Iris pigment epithelial cell (primary cell): ENCODE results near the gene MORN3.
A peak's percentile ranks its signal among the peaks of the same experiment; 100 is the strongest.
"Not testable (repeated sequence)": the region's sequence is repeated elsewhere in the genome, so short reads cannot be mapped to it uniquely, and the experiment has no call there.

Experiments
- DNase-seq: peaks from one replicate; pipeline ENCODE4 v3.0.0-alpha.2; 2011; ENCODE audit warnings: low read depth

Gene MORN3, protein sequence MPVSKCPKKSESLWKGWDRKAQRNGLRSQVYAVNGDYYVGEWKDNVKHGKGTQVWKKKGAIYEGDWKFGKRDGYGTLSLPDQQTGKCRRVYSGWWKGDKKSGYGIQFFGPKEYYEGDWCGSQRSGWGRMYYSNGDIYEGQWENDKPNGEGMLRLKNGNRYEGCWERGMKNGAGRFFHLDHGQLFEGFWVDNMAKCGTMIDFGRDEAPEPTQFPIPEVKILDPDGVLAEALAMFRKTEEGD

DNA sequence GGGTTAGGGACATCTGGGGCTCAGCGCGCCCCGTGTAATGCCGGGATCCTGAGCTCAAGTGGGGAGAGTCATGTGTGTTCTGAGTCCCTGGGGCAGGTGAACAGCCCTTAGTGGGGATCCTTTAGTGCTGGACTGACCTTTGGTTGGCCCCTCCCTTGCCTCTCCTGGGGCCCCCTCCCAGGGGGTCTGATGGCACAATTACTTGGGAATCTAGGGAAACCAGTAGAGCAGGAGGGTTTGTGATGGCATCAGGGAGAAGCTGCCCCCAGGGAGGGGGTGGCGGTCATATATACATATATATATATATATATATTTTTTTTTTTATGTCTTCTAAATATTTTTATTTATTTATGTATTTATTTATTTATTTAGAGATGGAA is at the start of gene MORN3:
Gene MORN3, minus strand, starts transcription at position 134 of the 380 bp plus-strand sequence. CDS start 171 bp downstream, outside the sequence.
- no peak for DNase-seq

DNA sequence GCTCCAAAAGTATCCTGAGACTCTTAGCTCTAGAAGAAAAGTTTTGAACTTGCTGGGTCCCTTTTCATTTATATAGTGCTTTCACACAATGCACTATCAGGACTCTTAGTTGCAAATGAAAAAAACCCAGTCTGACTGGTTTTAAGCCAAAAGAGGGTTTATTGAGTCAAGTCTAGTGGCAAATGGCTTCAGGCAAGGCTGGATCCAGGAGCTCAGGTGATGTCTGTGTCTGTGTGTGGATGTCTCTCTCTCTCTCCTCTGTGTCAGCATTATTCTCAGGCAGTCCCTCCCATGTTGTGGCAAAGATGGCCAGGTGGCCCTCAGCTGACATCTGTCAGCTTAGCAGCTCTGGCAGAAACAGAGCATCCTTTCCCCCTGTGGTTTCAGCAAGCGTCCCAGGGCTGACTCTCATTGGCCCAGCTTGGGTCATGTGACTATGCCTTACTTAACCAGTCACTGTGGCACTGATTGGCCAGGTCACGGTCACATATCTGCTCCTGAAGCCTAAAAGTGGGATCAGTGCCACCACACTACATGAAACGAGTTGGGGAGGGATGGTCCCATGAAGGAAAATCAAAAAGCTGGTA is 49.3 kb upstream of the MORN3 start:
- no peak for DNase-seq

DNA sequence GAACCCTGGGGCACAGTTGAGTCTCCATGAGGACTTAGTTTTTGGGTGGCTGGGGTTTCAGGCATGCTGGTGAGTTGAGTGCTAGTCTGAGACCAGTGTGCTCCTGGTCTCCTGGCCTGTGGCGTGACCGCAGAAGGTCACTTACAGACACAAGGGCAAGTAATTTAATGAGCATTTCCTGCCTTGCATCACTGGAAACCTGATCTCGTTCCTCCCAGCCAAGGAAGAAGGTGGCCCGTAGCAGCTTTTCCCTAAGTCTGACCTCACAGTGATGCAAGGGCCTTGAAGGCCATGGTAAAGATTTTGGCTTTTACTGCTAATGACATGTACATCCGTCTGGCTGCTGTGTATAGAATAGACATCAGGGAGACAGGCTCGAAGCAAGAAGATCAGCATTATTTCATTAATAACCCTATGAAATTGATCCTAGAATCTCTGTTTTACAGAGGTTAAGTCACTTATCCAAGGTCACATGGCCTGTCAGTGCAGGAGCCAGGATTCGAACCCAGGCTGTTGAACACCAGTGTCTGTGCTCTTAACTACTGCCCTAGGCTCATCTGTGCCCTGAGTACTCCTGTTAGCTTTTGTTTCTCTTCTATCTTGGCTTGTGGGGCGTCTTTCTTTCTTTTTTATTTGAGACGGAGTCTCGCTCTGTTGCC is 47.7 kb upstream of the MORN3 start:
- DNase-seq = peak; percentile 99

DNA sequence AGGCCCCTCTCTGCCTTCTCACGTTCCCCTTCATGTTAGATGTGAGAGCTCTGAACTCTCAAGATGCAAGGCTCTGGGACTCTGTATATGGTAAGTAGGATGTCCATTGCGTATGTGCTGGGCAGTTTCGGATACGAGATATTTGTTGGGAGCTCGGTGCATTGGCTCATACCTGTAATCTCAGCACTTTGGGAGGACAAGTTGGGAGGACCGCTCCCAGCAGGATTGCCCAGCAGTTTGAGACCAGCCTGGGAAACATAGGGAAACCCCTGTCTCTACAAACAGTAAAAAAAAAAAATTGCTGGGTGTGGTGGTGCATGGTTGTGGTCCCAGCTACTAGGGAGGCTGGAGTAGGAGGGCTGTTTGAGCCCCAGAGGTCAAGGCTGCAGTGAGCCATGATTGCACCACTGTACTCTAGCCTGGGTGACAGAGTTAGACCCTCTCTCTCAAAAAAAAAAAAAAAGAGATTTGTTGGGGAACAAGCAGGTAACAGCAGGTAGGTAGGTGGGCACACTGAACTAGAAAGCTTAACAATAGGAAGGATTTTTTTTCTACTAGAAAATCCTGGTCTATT is 46.5 kb upstream of the MORN3 start:
- no peak for DNase-seq

DNA sequence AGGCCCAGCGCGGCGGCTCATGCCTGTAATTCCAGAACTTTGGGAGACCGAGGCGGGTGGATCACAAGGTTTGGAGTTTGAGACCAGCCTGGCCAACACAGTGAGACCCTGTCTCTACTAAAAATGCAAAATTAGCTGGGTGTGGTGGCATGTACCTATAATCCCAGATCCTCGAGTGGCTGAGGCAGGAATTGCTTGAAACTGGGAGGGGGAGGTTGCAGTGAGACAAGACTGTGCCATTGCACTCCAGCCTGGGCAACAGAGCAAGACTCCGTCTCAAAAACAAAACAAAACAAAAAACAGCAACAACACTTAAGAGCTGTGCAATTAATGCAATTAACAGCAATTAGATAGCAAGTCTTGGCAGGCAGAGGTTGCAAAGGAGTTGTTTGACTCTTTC is 45.6 kb upstream of the MORN3 start:
- not testable (repeated sequence) for DNase-seq

DNA sequence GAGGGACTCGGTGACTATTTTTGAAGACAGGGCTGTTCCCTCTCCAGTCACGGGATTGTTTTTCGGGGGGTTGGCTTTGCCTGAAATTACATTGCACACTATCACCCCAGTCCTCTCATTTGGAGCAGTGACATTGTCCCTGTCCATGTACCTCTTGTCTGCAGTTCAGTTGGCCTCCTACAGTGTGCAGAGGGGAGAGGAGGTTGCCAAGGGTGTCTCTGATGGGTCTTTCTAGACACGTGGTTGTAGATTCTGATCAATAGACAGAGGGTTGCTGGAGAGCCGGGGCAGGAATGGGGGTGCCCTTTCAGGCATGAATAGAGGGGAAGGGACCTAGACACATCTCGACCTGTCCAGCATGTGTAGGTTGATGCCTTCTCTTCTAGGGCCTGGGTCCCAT is 44.3 kb upstream of the MORN3 start:
- DNase-seq = no peak

DNA sequence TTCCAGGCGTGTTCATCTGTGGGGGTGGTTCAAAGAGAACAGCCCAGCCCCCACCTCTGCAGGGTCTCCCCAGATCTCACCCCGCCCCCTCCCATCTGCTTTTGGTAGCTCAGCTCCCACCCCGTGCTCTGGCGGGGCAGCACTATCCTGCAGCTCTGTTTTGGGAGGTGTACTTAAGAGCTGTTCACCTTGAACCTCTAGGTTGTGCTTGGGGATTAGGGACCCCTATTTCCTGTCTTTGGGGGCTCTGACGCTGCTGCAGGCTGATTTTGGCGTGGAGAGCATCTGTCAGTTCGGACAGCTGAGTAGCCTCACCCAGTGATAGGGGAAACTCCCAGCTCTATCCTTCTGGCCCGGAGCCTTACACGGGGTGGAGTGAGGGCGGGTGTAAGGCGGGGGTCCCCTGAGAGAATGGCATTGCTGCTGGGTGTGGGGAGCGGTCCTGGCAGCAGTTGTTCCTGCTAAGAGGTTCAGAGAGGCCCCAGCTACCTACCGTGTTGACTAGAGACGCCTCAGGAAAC is 43.9 kb upstream of the MORN3 start:
- peak; percentile 22 for DNase-seq

DNA sequence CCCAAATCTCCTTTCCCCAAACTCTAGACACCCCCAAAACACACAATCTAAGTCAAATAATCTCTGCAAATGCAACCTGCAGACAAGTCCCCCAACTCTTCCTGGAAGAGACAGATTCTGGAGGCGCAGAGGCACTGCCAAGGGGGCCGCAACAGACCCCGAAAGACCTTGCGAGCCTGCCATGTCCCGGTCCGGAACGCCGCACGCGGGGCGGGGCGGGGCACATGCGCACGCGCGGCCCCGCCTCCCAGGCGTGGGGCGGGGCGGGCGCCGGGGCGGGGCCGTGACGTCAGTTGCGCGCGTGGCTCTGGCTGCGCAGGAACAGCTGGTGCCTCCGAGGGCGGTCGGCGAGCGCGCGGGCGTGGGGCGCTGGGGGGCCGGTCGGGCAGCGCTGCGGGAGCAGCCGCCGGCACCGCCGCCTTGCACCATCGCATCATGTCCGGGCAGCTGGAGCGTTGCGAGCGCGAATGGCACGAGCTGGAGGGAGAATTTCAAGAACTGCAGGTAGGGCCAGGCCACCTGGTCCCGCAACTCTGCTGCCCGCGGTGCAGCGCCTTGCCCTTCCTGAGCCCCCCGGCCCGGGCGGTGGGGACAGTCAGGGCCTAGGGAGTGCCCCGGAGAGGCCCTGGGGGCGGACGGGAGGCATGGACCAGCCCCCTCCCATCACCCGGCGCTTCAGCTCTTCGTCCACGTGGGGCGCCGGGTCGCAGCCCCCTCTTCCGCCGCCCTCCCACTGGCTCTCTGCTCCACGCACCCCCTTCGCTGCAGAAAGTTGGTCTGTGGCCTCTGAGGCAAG is 43.2 kb upstream of the MORN3 start, which contains the start of gene TMEM120B:
Gene TMEM120B, plus strand, starts transcription at position 292 of the 796 bp plus-strand sequence. Its CDS starts 144 bp downstream, at position 436.
- DNase-seq = peak; percentile 69

DNA sequence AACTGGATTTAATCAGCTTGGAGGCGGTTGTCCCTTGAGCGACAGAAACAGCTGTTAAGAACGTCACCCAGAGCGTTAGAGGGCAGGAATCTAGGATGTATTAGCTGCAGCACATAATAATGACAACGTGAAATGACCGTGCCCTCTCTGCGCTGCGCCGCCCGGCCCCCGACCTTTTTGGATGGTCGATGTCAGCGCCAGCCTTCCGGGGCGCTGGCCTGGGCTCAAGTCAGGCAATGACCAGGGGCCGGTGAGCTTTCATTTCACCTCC is 42.7 kb upstream of the MORN3 start:
- DNase-seq = peak; percentile 28

DNA sequence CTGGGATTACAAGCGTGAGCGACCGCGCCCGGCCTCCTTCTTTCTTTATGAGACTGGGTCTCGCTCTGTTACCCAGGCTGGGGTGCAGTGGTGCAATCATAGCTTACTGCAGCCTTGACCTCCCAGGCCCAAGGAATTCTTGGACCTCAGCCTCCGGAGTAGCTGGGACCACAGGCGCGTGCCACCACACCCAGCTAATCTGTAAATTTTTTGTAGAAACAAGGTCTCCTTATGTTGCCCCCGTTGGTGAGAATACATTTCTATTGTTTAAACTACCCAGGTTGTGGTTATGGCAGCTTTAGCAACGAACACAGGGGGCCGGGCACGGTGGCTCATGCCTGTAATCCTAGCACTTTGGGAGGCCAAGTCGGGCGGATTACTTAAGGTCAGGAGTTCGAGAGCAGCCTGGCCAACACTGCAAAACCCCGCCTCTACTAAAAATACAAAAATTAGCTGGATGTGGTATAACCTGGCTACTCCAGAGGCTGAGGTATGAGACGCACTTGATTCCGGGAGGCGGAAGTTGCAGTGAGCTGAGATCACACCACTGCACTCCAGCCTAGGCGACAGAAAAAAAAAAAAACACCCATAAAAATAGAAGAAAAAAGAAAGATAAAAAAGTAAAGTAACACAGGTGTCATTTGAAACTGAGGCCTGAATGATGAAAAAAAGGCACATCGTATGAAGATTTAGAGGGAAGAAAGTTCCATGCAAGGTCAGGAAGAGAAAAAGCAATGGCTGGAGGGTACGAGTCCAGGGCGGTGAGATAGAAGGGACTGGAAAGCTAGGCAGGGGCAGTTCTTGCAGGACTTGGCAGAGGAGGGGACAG is 42.1 kb upstream of the MORN3 start:
- DNase-seq = peak; percentile 68

DNA sequence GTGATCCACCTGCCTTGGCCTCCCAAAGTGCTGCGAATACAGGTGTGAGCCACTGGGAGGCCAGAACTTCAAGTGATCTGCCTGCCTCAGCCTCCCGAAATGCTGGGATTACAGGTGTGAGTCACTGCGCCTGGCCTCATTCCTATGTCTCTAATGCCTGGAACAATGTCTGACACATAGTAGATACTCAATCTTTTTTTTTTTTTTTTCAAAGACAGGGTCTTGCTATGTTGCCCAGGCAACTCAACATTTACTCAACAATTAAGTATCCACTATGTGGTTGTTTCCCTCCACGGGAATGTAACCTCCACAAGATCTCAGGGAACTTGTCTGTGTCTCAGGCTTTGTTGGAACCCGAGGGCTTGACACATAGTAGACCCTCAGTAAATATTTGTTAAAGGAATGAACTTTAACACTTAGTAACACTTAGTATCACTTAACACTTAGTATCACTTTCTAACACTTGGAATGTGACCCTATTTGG is 40.1 kb upstream of the MORN3 start:
- DNase-seq = peak; percentile 79

DNA sequence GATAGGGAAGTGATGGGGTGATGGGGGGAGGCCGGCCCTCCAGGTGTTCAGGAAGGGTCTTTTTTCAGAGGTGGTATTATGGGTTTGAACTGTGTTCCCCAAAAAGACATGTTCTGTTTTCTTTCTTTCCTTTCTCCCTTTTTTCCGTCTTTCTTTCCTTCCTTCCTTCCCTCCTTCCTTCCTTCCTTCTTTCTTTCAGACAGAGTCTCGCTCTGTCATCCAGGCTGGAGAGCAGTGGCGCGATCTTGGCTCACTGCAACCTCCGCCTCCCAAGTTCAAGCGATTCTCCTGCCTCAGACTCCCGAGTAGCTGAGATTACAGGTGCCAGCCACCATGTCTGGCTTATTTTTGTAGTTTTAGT is 39.6 kb upstream of the MORN3 start:
- not testable (repeated sequence) for DNase-seq

DNA sequence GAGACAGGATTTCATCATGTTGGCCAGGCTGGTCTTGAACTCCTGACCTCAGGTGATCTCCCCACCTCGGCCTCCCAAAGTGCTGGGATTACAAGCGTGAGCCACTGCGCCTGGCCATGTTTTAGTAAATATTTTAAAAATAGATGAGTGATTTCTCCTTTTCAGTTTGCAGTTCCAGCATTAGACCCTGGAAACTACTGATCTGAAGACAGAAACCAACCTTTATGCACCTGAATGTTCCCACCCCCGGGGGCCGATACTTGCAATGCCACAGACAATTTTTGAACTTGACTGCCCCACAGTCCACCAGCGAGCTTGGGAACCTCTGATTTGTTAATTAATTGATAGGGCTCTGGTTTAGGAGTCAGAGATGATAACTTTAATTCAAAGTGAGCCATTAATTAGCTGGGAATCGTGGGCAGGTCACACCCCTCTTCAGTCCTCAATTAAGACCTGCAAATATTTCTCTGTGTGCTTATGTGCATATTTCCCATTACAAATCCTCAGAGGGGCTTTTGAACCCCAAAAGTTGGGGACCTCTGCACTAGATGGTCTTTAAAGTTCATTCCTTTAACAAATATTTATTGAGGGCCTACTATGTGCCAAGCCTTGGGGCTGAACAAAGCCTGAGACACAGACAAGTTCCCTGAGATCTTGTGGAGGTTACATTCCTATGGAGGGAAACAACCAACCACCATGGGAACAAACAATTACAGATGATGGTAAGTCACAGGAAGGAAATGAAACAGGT is 39.0 kb upstream of the MORN3 start:
- no peak for DNase-seq

DNA sequence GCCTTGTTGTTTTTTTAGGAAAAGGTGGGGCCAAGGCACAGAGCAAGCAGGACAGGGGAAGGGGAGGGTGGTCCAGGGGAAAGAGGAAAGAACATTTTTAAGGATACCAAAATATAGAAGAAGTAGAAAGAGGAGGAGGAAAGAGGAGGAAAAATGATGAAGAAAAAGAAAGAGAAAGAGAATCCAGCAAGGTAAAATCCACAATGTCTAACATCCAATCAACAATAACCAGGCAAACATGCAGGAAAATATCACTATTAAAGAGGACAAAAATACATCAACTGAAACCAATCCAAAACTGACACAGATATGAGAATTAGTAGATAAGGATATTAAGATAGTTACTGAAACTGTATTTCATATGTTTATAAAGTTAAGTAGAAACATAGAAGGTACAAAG is 36.1 kb upstream of the MORN3 start:
- DNase-seq = no peak

DNA sequence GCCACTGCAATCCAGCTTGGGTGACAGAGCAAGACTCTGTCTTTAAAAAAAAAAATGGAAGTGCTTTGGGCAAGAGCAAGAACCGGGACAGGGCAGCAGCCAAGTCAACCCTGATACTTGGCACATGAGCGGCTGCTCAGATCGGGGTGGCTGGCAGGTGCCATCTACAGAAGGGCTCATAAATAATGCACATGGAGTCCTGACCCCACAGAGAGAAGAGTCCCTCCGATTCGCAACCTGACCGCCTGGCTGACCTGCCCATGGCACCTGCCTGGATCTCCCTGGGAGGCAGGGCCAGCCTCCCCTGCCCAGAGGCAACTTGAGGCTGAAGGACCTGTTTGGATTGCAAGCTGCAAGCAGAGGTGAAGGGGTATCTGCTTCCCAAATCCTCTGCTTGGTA is 33.5 kb upstream of the MORN3 start:
- DNase-seq = no peak

DNA sequence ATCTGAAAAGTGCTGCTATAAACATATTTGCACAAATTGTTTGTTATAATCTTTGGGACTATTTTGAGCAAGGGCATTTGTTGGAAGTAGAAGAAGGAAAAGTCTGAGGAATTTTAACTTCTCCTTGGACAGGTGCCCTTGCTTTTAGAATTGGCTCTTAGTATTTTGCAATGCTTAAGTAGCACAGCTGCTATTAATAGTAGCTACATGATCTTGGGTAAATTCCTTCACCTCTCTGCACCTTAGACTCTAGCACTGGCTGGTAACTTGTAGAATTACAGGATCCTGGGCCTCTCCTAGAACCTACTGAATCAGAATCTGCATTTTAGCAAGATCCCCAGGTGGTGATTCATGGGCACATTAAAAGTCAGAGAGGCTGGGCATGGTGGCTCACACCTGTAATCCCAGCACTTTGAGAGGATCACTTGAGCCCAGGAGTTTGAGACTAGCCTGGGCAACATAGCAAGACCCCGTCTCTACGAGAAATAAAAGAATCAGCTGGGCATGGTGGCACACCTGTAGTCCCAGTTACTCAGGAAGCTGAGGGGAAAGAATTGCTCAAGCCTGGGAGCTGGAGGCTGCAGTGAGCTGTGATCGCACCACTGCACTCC is 32.3 kb upstream of the MORN3 start:
- DNase-seq = no peak

DNA sequence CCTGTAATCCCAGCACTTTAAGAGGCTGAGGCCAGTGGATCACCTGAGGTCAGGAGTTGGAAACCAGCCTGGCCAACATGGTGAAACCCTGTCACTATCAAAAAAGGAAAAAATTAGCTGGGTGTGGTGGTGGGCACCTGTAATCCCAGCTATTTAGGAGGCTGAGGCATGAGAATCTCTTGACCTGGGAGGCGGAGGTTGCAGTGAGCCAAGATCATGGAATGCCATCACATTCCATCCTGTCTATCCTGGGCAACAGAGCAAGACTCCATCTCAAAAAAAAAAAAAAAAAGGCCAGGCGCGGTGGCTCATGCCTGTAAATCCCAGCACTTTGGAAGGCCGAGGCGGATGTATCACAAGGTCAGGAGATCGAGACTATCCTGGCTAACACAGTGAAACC is 28.4 kb upstream of the MORN3 start:
- DNase-seq = not testable (repeated sequence)

DNA sequence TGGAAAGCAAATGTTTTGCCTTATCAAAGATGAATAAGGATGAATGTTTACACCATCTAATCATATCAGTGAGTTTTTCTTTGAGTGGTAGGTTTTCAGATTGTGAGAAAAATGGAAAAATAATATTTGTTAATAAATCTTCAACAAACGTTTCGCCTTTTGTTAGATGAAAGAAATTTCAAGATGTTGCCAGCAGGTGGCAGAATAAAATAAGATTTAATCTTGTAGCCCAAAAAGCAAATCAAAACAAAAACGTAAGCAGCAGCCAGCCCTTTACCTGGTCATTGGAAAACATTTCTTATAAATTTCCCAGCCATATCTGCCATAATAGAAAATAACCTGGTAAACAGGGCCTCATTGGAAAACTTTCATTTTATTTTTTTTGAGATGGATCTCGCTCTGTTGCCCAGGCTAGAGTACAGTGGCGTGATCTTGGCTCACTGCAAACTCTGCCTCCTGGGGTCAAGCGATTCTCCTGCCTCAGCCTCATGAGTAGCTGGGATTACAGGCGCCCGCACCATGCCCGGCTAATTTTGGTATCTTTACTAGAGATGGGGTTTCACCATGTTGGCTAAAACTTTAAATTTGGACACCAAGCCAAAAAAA is 27.7 kb upstream of the MORN3 start:
- DNase-seq = peak; percentile 36

DNA sequence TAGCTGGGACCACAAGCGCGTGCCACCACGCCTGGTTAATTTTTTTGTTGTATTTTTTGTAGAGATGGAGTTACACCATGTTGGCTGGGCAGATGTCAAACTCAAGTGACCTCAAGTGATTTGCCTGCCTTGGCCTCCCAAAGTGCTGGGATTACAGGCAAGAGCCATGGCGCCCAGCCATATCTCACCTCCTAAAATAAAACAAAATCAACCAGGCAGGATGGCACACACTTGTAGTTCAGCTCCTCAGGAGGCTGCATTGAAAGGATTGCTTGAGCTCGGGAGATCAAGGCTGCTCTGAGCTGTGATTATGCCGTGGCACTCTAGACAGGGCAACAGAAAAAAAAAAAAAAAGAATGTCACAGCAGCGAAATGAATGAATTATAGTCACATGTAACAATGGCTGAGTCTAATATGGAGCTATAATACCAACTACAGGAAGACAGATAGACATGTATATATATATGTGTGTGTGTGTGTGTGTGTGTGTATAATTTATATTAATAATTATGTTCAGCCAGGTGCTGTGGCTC is 23.8 kb upstream of the MORN3 start:
- no peak for DNase-seq
